NCI-H510A treated with DMSO at 0.1 percent for 48 hours (cell line): Measurements from ENCODE around the gene ZNF566.

Experiments used
- DNase-seq: peaks from one replicate; lab custom pipeline; 2025; lab: John Stamatoyannopoulos, UW

ZNF566 gene

GRCh38 chr19:36441339-36441738 lies 48.0 kb downstream of the ZNF566 start:
- DNase-seq = no peak

- no peak for DNase-seq
These were observed 52.8 kb downstream of the ZNF566 start for GRCh38 chr19:36436531-36436930.

GRCh38 chr19:36423925-36424324 lies 65.4 kb downstream of the ZNF566 start:
- no peak for DNase-seq

GRCh38 chr19:36421749-36422481 lies 67.4 kb downstream of the ZNF566 start:
- DNase-seq = no peak

- DNase-seq = no peak
These were observed 68.2 kb downstream of the ZNF566 start for GRCh38 chr19:36420961-36421748.

GRCh38 chr19:36418287-36419001 lies 70.9 kb downstream of the ZNF566 start, which contains the start of gene ZFP82:
Gene ZFP82, minus strand, starts transcription at chr19:36418644. Its CDS starts 8,855 bp downstream, at chr19:36409789.
- DNase-seq = peak; percentile 56

GRCh38 chr19:36417752-36418286 lies 71.5 kb downstream of the ZNF566 start:
- no peak for DNase-seq

- DNase-seq = no peak
These were observed 79.5 kb downstream of the ZNF566 start for GRCh38 chr19:36409841-36410240.

GRCh38 chr19:36408101-36408500 lies 81.3 kb downstream of the ZNF566 start:
- DNase-seq = no peak

GRCh38 chr19:36404498-36404897 lies 84.9 kb downstream of the ZNF566 start:
- no peak for DNase-seq

- DNase-seq = no peak
These were observed 87.9 kb downstream of the ZNF566 start for GRCh38 chr19:36401475-36401874.

- DNase-seq = no peak
These were observed 90.8 kb downstream of the ZNF566 start for GRCh38 chr19:36398571-36398970.
